NCI-H146 treated with DMSO at 0.1 percent for 48 hours (cell line): ENCODE measurements around the gene TTC23.
A peak's percentile ranks its signal among the peaks of the same experiment; 100 is the strongest.

Experiments used
- DNase-seq: peaks from one replicate; lab custom pipeline; 2025; ENCODE audit not compliant: unreplicated experiment; lab: John Stamatoyannopoulos, UW

Gene TTC23

DNA sequence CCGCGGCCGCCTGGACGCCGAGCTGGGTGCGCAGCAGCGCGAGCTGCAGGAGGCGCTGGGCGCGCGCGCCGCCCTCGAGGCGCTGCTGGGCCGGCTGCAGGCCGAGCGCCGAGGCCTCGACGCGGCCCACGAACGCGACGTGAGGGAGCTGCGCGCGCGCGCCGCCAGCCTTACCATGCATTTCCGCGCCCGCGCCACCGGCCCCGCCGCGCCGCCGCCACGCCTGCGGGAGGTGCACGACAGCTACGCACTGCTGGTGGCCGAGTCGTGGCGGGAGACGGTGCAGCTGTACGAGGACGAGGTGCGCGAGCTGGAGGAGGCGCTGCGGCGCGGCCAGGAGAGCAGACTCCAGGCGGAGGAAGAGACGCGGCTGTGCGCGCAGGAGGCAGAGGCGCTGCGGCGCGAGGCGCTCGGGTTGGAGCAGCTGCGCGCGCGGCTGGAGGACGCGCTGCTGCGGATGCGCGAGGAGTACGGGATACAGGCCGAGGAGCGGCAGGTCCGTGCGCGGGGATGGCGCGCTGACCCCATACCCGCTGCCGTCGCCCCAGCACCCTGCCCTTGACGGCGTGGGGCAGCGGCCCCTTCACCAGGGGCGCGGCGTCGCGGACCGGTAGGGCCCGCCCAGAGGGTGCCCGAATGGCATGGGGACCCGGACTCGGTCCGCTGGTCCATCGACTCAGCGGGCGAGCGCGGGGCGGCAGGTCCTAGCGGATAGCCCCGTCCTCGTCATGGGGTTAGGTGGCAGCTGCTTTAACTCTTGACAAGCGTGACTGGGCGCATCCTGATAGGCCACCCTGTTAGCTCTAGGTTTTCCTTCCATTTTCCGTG lies 143.7 kb downstream of the TTC23 start:
- peak; percentile 70 for DNase-seq

DNA sequence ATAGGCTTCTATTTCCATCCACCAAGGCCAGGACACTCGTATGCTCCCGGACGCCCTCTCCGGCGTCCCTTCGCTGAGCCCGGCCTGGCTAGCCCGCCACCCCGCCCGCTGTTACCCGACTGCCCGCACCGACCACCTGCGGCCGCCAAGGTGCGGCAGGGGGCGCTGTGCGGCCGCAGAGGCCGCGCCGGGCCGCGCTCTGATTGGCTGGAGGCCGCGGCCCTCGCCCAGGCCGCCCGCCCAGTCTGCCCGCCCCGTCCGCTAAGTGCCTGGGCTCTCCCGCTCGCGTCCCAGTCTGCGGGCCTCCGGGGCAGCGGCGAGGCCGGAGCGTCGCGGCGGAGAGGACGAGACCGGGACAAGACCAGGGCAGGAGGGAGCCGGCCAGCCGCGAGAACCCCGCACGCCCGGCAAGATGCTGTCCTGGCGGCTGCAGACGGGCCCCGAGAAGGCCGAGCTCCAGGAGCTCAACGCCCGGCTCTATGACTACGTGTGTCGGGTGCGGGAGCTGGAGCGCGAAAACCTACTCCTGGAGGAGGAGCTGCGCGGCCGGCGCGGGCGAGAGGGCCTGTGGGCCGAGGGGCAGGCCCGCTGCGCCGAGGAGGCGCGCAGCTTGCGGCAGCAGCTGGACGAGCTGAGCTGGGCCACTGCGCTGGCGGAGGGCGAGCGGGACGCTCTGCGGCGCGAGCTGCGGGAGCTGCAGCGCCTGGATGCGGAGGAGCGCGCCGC lies 144.4 kb downstream of the TTC23 start, which contains the start of gene SYNM:
Gene SYNM (plus strand): TSS at position 293 of the 726 bp plus-strand sequence. CDS start 120 bp downstream, at position 413.
- peak; percentile 79 for DNase-seq

DNA sequence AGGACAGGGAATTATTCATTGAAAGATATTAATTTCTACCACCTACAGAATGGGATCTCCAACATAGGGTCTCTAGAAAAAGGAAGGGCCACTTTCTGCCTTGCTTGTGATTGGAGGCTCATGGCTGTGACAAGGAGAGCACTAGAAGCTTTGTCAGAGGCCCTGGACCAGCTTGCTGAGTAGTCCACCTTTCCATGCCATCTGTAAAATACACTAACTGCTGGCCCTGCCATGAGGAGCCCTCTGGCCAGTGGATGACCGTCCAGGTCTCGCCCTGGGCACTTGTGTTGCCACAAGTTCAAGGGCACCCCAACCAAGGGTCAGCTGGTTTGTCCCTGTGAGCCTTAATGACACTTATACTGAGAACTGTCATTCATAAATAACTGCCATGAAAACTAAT lies 146.1 kb downstream of the TTC23 start:
- DNase-seq = no peak

DNA sequence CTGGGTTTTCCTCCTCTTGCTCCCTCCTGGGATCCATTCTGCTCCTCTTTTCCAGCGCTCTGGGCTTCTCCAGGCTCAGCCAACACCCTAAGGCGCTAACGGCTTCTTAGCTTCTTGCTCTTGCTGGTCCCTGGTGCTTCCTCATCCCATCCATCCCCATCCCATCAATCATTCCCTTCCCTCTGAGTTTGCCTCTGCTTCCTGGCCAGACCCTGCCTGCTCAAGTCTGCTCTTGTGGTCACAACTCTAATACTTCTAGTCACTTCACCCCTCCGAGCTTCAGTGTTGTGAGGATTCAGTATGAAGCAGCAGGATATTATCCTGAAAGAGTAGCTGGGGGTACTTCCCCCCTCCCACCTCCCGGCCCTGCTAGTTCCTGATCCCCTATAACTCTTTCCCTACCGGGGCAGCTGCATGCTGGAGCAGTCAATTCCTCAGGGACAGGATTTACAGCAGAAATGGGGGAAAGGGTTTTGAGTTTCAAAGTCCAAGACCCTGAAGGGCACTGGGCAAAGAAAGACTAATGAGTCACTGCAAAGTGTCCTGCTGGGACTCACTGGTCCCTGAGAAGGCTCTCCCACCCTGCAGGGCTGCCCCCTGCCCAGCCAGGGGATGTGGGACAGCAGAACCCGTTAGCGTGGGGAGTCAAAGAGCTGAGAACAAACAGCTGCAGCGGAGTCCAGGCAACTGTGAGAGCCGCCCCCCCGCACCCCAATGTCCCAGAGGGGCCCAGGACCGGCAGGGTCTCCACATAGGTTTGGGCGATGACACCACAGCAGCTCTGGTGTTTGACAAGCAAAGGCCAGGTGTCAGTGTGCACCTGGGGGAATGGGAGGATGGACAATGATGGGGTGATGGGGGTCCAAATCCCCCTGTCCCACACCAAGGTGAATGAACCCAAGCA lies 146.8 kb downstream of the TTC23 start:
- no peak for DNase-seq

DNA sequence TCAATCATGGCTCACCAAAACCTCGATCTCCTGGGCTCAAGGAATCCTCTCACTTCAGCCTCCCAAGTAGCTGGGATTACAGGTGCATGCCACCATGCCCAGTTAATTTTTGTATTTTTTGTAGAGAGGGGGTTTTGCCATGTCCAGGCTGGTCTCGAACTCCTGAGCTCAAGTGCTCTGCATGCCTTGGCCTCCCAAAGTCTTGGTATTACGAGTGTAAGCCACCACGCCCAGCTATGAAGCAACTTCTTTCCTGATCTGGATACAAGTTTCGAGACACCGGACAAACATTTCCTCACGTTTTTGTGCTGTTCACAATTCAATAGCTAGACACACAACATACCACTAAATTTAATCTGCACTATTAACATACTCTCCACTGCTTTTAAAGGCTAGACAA lies 147.9 kb downstream of the TTC23 start:
- DNase-seq = no peak

DNA sequence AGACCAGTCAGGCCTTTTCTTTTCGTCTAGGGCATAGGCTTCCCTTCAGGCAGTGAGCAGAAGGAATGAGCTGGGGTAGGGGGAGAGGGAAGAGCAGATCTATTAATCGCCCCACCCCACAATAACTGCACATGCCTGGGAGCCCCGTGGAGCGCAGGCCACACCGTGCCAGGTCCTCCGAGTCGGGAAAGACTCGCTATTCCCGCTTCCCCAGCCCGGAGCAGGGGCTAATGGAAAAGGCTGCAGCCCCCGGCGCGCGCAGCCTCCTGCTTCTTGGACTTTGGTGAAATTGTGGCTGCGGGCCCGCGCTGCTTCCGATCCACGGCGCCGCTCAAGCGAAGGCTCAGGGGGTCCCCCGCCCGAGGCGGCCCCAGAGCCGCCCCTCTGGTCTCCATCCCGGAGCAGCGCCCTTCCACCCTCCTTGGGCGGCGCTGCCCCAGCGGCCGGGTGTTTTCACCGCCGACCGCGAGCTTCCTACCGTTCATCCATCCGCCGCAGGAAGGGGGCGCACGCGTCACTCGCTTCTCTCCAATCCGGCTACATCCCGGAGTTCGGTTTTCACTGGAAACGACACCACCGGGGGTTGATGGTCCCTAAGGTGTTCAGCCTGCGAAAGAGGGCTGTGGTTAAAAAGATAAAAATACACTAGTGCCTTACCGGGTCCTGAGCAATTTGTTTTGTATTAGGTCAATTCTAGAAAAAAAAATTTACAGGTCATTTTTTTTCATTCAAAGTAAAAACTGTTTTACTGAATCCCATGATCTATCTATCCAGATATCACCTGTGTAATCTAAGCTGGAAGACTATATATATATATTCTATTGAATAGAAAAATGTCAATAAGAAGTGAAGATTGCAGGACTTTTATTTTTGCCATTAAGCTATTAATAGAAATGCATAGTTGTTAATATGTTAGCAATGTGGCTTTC lies 148.9 kb downstream of the TTC23 start:
- DNase-seq = peak; percentile 45

DNA sequence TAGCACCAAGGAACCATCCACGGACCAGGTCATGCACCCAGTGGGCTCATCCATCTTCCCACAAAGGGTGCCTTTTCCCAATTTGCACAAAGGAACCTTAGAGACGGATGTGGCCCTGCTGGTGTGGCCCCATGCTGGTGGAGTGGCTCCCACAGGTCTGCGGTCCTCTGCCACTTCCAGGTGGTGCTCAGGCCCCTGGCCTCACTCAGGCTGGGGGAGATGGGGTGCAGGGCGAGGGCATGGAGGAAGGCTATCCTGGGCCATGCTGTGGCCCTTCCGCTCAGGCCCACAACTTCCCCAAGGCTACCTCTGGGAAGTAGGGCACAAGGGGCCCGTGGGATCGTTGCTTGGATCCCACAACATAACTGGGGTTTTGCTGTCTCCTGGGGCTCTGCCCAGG lies 149.7 kb downstream of the TTC23 start:
- DNase-seq = no peak

DNA sequence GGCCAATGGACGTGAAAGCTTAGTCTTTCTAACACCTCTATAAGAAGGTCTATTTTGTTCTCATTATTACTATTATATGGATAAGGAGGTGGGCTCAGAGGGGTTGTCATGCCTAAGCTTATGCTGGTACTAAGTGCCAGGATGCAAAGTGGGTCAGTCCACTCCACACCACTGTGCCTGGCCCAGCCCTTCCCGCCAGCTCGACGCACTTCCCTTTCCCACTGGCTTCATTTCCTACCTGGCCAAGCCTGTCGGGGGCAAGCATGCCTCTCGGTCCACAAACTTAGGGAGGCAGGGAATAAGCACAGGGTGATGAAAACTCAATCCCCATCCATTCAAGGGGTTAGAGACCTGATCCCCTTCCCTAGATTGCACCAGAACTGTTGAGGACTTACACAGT lies 150.4 kb downstream of the TTC23 start:
- no peak for DNase-seq

DNA sequence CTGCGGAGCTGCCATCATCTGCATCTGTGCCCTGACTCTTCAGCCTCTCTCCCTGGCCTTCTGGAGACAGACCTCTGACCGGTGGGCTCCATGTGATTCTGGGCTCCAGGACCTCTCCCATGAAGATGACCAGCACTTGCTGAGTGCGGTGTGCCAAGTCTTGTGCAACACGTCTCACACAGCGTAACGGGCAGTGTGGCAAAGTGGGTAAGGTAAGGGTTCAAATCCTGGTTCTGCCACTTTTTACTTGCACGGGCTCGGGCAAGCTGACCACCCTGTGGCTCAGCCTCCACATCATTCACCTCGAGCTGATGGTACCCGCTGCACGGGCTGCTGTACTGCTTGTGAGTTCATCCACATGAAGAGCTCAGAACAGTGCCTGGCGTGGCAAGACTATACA lies 151.0 kb downstream of the TTC23 start:
- DNase-seq = no peak

DNA sequence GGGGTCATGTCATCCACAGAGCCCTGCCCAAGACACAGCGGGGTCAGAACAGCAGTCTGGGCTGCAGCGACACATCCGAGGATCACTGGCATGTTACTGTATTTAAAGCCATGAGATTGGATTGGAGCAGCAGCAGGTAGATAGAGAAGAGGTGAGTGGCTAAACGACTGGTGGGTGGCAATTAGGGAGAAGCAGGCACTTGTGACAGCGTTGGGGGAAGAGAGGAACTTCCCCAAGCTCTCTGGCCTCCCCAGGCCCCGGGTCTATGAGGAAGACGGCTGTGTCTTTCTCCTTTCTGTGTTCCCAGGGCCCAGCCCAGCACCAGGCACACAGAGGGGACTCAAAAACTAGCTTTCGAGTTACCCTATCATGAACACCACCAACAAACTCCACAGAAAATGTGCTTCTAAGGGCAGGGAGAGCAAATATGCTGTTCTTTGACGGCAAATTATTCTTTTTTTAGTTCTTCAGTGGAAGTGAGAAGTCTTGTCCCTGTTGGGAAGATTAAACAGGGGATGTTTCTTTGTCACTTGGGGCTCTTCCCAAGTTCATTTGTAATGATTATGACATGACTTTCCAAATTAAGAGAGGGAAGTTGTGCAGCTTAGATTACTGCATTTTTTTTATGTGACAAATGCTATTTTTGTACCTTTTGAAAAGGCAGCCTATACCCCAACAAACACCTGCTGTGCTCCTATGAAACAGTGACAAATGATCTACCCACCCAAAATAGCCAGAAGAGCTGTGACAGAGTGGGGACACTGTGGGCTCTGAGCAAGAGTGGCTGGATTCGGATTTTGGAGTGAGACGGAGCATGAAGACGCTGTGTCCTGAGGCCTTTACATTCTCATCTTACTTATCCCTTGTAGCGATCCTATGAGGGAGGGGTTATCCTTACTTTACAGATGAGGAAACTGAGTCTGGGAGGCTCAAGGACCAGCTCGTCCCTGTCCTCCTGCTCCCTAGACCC lies 151.7 kb downstream of the TTC23 start:
- no peak for DNase-seq

DNA sequence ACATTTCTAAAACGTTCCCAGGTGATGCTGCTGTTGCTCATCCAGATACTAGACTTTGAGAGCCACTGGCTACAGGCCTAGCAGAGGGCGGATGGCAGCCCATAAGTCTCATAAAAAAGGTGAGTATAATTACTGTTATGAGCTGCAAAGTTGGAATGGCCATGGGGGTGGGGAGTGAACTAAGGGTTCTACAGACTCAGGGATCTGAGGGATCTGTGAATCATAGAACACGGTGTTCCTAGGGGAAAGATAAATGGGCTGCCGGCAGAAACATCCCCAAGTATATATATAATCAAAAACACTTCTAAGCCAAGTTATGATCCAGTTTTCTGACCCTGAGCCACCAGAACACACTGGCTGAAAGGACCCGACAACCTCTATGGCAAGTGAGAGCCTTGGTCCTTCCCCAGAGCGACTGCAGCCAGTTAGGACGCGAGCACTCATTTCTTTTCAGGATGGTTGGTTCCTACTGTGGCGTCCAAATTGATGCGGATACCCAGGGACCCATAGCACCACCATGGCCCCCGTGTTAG lies 152.4 kb downstream of the TTC23 start:
- DNase-seq = no peak

DNA sequence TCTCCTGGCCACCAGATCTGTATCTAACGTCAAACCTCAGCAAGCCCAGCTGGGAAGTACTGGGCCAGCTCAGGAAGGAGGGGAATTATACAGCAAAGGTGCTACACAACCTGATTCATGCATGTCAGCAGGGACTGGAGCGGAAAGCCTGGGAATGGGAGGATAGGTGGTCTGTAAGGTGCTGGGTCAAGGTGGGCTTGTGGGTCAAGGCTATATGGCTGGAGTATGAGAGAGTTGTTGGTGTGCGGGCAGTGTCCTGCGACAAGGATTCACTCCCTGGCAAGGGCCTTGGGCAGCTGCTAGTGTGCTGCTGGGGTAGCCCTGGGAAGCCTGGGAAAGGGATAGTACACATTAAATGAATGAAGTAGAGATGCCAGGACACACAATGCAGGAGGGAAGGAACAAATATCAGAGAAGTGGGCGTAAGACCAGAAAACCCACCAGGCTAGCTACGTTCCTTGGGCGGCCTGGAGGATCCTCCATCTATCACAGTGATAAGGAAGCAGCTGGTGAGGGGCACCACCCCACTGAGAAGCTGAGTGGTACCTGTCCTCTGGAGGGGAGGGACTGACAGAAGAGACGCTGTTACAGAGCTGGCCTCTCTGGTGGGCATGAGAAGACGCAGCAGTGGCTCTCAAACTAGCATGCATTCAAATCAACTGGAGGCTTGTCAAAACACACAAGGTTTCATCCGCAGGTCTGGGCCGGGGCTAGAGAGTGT lies 153.0 kb downstream of the TTC23 start:
- DNase-seq = no peak

DNA sequence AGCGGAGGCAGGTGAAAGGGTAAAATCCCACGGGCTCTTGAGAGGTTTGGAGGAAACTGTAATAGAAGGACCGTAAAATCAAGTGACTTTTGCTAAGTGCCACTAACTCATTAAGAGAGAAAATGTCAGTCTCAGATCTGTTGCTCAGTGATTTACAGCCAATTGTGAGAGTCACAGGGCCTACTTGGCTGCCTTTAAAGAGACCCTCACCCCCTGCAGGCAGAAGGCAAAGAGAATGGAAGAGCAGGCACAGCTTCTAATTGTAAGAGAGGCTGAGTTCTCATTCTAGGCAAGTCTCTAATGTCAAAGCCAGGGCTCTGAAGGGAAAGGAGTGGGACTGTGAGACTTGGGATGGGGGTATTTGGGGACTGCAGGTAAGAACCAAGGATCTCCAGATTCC lies 153.8 kb downstream of the TTC23 start:
- no peak for DNase-seq

DNA sequence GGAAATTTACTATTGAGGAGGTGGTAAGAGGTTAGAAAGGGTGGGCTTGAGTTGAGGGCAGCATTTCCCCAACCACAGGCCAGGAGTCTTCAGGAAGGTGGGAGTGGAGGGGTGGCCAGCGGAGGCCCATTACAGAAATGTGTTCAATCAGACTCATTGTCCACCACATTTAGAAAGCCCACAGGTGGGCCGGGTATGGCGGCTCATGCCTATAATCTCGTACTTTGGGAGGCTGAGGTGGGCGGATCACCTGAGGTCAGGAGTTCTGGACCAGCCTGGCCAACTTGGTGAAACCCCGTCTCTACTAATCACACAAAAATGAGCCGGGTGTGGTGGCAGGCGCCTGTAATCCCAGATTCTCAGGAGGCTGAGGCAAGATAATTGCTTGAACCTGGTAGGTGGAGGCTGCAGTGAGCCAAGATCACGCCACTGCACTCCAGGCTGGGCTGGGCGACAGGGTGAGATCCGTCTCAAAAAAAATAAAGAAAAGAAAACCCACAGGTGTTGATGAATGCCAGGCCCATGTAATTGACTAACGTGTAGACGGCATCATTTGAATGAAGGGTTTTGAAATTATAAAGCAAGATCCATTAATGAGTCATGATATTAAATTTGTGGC lies 156.7 kb downstream of the TTC23 start:
- no peak for DNase-seq

DNA sequence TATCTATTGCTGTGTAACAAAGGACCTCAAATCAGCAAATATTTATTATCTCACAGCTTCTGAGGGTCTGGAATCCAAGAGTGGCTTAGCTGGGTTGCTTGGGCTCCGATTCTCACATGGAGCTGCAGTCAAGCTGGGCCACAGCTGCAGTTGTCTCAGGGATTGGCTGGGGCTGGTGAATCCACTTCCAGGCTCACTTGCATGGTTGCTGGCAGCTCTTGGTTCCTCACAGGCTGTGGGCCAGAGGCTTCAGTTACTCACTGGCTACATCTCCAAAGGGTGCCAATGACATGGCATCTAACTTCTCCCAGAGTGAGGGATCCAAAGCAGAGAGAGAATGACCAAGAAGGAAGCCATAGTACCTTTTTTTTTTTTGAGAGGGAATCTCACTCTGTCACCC lies 158.4 kb downstream of the TTC23 start:
- no peak for DNase-seq

DNA sequence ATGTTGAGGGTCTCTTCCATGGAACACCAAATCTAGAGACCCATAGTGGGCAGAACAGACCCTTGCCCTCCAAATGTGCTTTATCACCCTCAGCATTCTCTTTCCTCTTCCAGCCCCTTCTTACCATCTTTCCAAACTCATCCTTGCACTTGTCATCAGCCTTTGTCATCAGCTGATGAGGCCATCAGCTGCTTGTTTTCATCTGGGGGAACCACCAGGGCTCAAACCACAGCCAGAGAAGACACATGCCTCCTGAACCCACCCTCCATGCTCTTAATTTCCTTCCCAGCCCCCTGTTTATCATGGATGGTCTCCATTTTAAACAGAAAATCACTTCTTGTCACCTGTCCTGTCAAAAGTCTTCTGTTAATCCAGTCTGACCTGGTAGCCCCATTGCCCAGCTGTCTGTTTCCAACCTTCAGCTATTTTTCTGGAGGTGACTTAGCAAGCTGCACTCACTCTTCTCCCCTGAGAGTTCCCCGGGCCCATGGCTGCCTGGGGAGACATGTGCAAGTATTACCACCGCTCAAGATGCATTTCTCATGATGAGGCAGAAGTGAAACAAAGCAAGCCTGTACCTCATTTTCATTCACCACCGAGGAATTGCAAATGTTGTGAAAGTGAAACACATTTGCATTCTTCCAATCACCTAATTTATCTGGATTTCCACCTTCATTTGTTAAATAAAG lies 159.2 kb downstream of the TTC23 start:
- DNase-seq = no peak

DNA sequence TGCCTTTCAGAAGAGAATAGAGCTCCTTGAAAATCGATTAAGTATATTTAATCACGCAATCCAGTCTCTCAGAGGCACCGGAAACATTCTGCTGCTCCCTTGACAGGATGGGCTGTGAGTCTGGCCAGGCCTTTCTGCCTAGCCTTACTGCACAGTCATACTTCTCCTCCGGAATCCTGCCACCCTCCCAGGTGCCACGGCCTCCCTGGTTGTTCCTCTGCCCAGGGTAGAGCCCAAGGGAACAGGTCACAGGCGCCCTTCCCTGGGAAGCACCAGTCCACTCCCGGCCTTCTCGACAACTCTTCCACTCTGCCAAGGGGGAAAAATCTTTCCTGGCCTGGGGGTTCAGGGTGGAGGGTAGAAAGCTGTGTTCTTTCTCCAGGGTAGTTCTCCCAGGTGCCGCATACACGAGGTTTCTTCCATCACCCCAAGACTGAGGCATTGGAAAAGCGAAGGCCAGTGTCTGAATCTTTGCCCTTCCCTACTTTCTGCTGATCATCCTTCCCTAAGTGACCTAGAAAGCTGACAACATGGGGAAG lies 161.9 kb downstream of the TTC23 start:
- no peak for DNase-seq
